T-cell (primary cell): ENCODE results near the gene SLC2A9. TPM values are rescaled to one million over a fixed set of nuclear protein-coding genes. Genes with fewer than 3 reads are reported as not detected.

ENCODE experiments used
- ATAC-seq, 4 experiments: fragments of 200-7000 bp in 3 of 4; fragments of 150-1000 bp in 1 of 4; cut with Tn5 transposase; replicated peaks in 1 of 4; 1 replicate in 3 of 4; 2 replicates in 1 of 4; pipeline ENCODE4 v1.10.0; 2021; ENCODE audit warnings: moderate library complexity in 3 of 4, mild to moderate bottlenecking in 2 of 4, moderate number of reproducible peaks in 1 of 4
- CTCF ChIA-PET, 2 donors: fragments of 300-600 bp; sonication (Branson Sonifier 250); formaldehyde crosslinking; loops; one replicate each; lab custom pipeline; 2022; ENCODE audit warnings: antibody characterized with exemption in 2 of 2; lab: Charles Lee
- POLR2A ChIA-PET, 2 donors: fragments of 300-600 bp; sonication (Branson Sonifier 250); formaldehyde crosslinking; loops; one replicate each; lab custom pipeline; 2022; ENCODE audit warnings: antibody characterized with exemption in 2 of 2; lab: Charles Lee
- DNase-seq, 35 experiments: peaks; one replicate each; pipeline versions ENCODE4 v3.0.0 to v3.0.0-alpha.2; 2013 to 2023
- H3K27ac ChIP-seq: one replicate; pipeline ENCODE4 v1.5.1; 2013; ENCODE audit warnings: low read length
- H3K27me3 ChIP-seq, 2 experiments: replicated peaks in 1 of 2; 1 replicate in 1 of 2; 2 replicates in 1 of 2; pipeline versions ENCODE4 v1.6.1 to v1.7.0; 2013; ENCODE audit warnings: low read length in 1 of 2, mixed read lengths in 1 of 2; ENCODE audit not compliant: control insufficient read depth in 2 of 2, insufficient read depth in 2 of 2; ENCODE audit errors: extremely low read depth in 1 of 2
- H3K36me3 ChIP-seq, 2 donors: 1 replicate in 1 of 2; 2 replicates in 1 of 2; pipeline versions ENCODE4 v1.6.1 to v1.7.0; 2013; ENCODE audit warnings: low read length in 1 of 2; ENCODE audit not compliant: control insufficient read depth in 2 of 2, insufficient read depth in 1 of 2; ENCODE audit errors: extremely low read depth in 1 of 2
- H3K4me1 ChIP-seq, 2 experiments: 1 replicate in 1 of 2; 2 replicates in 1 of 2; pipeline versions ENCODE4 v1.6.1 to v1.7.0; 2013; ENCODE audit warnings: low read length in 2 of 2, mixed read lengths in 1 of 2; ENCODE audit not compliant: insufficient read depth in 2 of 2, control insufficient read depth in 1 of 2; ENCODE audit errors: extremely low read depth in 1 of 2
- H3K4me3 ChIP-seq, 2 donors: 1 replicate in 1 of 2; 2 replicates in 1 of 2; pipeline versions ENCODE4 v1.5.1 to v1.7.0; 2013; ENCODE audit warnings: mild to moderate bottlenecking in 2 of 2, low read length in 1 of 2, moderate library complexity in 1 of 2; ENCODE audit not compliant: control insufficient read depth in 1 of 2; ENCODE audit errors: extremely low read depth in 1 of 2
- H3K9me3 ChIP-seq: 2 replicates; pipeline ENCODE4 v1.7.0; 2013
- H3K27ac Mint-ChIP-seq, 2 donors: one replicate each; pipeline ENCODE4 v1.8.0; 2020 to 2021; ENCODE audit warnings: mild to moderate bottlenecking in 2 of 2, mixed read lengths in 2 of 2
- H3K27me3 Mint-ChIP-seq, 2 donors: one replicate each; pipeline ENCODE4 v1.8.0; 2021 to 2022; ENCODE audit warnings: mixed read lengths in 2 of 2
- H3K36me3 Mint-ChIP-seq: one replicate; pipeline ENCODE4 v1.8.0; 2021; ENCODE audit warnings: mixed read lengths
- H3K4me1 Mint-ChIP-seq, 3 donors: one replicate each; pipeline ENCODE4 v1.8.0; 2020 to 2022; ENCODE audit warnings: mixed read lengths in 3 of 3, mild to moderate bottlenecking in 1 of 3
- H3K4me3 Mint-ChIP-seq, 3 donors: one replicate each; pipeline ENCODE4 v1.8.0; 2020 to 2022; ENCODE audit warnings: mild to moderate bottlenecking in 3 of 3, mixed read lengths in 3 of 3, moderate library complexity in 3 of 3
- H3K9me3 Mint-ChIP-seq, 3 donors: one replicate each; pipeline ENCODE4 v1.8.0; 2020 to 2022; ENCODE audit warnings: mixed read lengths in 3 of 3
- WGBS: methylation state at CpG from one replicate; pipeline ENCODE4 v1.1.5; 2013; ENCODE audit warnings: missing lambda C conversion rate; ENCODE audit not compliant: insufficient coverage; 5-methylcytosine and 5-hydroxymethylcytosine counted together
- total RNA-seq, 35 experiments: library from RNA in 6 of 35; stranded (reverse) in 6 of 35; fragments of 120-200 nt in 1 of 35; gene quantifications; one replicate each; pipeline versions ENCODE4 v1.2.1 to v1.2.4 and lab custom pipeline; 2013 to 2026

Gene SLC2A9
- total RNA-seq, 5 donors from 2014 or later (not counting 1 experiment from before 2014, with no cell fraction given), result 3.0 to 5.2 (median 4.4) TPM

DNA sequence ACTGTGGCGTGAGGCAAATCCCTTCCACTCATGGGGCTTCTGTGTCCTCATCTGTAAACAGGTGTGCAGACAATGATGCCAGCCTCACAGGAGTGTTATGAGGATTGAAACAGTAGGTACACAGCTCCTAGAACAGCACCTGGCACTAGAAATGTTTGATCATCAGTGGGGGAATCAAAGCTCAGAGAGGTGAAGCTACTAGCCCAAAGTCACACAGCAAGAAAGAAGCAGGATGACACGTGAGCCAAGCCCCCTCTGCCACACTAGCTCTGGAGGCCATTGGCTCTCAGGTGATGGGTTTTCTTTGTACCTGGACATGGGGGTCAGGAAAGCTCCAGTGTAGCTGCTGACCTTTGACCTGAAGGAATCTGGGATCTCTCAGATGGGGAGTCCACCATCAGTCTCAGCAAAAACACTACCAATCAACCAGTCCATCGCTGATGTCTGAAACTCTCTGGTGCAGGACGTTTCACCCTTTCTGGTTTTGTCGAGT is 13.4 kb upstream of the SLC2A9 start:
- H3K27me3 Mint-ChIP-seq, result peaks cover 0 to 9% of the 10 kb centered on the region in 2 donors
- CTCF ChIA-PET, result no interaction called here
- 70% methylated on average over 3 of the region's 5 CpGs for WGBS

DNA sequence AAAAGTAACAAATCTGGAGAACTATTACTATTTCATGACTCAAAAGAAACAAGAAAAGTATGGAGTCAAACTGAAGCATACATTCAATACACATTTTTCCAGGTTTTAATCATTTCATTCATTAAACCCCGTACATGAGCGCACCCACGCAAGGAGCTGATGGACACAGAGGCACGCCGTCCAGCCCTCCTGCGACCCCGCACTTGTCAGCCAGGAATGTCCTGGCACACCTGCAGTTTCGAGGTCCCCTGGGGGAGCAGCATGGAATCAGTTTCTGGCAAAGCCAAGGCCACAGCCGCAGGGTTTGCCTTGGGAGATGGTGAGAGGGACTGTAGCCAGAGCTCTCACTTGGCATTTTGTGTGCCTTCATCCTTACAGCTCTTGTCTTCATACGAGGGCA is 12.8 kb upstream of the SLC2A9 start:
- H3K36me3 Mint-ChIP-seq, result peaks cover 12% of the 10 kb centered on the region
- H3K9me3 ChIP-seq, result no peaks in the 10 kb centered on the region
- peaks cover 2 to 11% (median 8%) of the 10 kb centered on the region in 3 donors for H3K4me1 Mint-ChIP-seq
- no peak for ATAC-seq
- H3K27me3 ChIP-seq, result peaks cover 0 to 13% of the 10 kb centered on the region in 2 experiments
- H3K4me3 Mint-ChIP-seq, result no peak overlapping the region
- H3K27me3 Mint-ChIP-seq, result peaks cover 0 to 9% of the 10 kb centered on the region in 2 donors
- no peaks in the 10 kb centered on the region for H3K4me1 ChIP-seq
- 92% methylated on average over 10 of the region's 10 CpGs for WGBS
- no peak overlapping the region for H3K27ac ChIP-seq
- H3K4me3 ChIP-seq, result no peak overlapping the region
- H3K36me3 ChIP-seq, result no peaks in the 10 kb centered on the region
- ChIA-PET CTCF (no interaction called here), POLR2A (no interaction called here)
- H3K9me3 Mint-ChIP-seq, result no peaks in the 10 kb centered on the region
- no peak for DNase-seq
- H3K27ac Mint-ChIP-seq, result no peak overlapping the region

More for the DNA sequence above, 13.4 kb upstream of the SLC2A9 start:
- Histone ChIP-seq H3K9me3 (no peaks in the 10 kb centered on the region), H3K4me1 (no peaks in the 10 kb centered on the region), H3K36me3 (no peaks in the 10 kb centered on the region), H3K4me3 (no peak overlapping the region), H3K27ac (no peak overlapping the region), H3K27me3 (peaks cover 0 to 12% of the 10 kb centered on the region in 2 experiments)
- H3K27ac Mint-ChIP-seq, result no peak overlapping the region
- peaks cover 17% of the 10 kb centered on the region for H3K36me3 Mint-ChIP-seq
- DNase-seq (no peak), ATAC-seq (no peak)
- H3K4me3 Mint-ChIP-seq, result no peak overlapping the region
- POLR2A ChIA-PET, result no interaction called here
- H3K9me3 Mint-ChIP-seq, result no peaks in the 10 kb centered on the region
- peaks cover 2 to 11% (median 8%) of the 10 kb centered on the region in 3 donors for H3K4me1 Mint-ChIP-seq

DNA sequence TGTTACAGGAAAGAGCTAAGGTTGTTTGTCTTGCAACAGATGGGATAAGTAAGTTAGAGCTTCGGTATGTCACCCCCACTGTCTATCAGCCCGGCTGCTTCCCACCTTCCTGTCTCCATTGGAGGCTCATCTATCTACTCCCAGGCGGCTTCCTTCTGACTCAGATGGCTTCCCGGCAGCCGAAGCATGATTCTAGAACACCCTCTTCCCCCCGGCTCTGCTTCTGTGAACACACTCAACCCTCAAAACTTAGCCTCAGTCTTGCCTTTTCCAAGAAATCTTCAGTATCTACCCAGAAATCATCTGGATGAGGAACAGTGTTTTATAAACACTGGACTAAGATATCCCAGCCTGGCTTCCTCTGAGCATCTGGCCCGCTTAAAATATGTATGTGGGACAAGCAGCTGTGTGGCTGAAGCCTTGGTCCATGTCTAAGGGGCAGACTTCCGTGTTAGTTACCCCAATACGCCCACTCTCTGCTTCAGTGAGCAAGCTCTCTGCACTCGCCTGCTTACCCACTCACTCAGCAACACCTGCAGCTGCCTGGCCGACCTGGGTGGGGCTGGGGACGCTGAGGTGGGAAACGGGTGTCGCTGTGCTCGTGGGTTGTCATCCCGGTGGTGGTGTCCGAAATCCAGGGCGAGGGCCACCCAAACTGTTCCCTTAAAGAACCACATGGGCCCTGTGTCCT is 12.0 kb upstream of the SLC2A9 start:
- no peak overlapping the region for H3K4me3 ChIP-seq
- H3K4me3 Mint-ChIP-seq, result no peak overlapping the region
- WGBS, result 63% methylated on average over 16 of the region's 18 CpGs
- CTCF ChIA-PET, result no interaction called here
- H3K27ac Mint-ChIP-seq, result no peak overlapping the region
- peaks cover 9% of the 10 kb centered on the region for H3K36me3 Mint-ChIP-seq
- DNase-seq (no peak), ATAC-seq (no peak)
- H3K27ac ChIP-seq, result no peak overlapping the region
- no peaks in the 10 kb centered on the region for H3K4me1 ChIP-seq
- POLR2A ChIA-PET, result no interaction called here
- H3K9me3 ChIP-seq, result no peaks in the 10 kb centered on the region
- no peaks in the 10 kb centered on the region for H3K36me3 ChIP-seq
- H3K27me3 Mint-ChIP-seq, result peaks cover 0 to 12% of the 10 kb centered on the region in 2 donors
- H3K27me3 ChIP-seq, result peaks cover 0 to 20% of the 10 kb centered on the region in 2 experiments
- H3K4me1 Mint-ChIP-seq, result peaks cover 2 to 11% (median 8%) of the 10 kb centered on the region in 3 donors
- H3K9me3 Mint-ChIP-seq, result no peaks in the 10 kb centered on the region

DNA sequence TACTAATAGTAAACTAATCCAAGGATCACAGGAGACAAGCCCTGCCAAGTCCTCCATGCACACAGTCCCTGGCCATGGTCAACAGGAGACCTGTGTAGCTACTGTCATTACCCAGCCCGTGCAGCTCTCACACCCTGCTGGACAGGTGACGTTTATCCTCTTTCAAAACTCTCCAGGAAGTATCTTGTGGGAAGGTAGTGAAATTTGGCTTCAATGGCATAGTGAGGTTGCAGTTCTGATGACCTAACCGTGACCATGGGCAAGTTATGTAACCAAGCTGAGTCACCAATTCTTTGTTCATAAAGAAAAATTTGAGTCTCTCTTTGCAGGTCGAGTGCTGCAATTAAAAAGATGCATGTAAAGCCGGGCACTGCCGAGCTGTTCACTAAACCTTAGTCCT is 11.3 kb upstream of the SLC2A9 start:
- no peak for DNase-seq
- Mint-ChIP-seq H3K27ac (no peak overlapping the region), H3K9me3 (no peaks in the 10 kb centered on the region), H3K4me3 (no peak overlapping the region), H3K4me1 (peaks cover 2 to 11% (median 8%) of the 10 kb centered on the region in 3 donors), H3K27me3 (peaks cover 0 to 16% of the 10 kb centered on the region in 2 donors), H3K36me3 (peaks cover 9% of the 10 kb centered on the region)
- Histone ChIP-seq H3K27ac (no peak overlapping the region), H3K9me3 (no peaks in the 10 kb centered on the region), H3K4me1 (no peaks in the 10 kb centered on the region), H3K4me3 (no peak overlapping the region), H3K36me3 (no peaks in the 10 kb centered on the region), H3K27me3 (peaks cover 0 to 23% of the 10 kb centered on the region in 2 experiments)
- ChIA-PET CTCF (no interaction called here), POLR2A (no interaction called here)
- ATAC-seq, result no peak
- 63% methylated on average over 4 of the region's 6 CpGs for WGBS

DNA sequence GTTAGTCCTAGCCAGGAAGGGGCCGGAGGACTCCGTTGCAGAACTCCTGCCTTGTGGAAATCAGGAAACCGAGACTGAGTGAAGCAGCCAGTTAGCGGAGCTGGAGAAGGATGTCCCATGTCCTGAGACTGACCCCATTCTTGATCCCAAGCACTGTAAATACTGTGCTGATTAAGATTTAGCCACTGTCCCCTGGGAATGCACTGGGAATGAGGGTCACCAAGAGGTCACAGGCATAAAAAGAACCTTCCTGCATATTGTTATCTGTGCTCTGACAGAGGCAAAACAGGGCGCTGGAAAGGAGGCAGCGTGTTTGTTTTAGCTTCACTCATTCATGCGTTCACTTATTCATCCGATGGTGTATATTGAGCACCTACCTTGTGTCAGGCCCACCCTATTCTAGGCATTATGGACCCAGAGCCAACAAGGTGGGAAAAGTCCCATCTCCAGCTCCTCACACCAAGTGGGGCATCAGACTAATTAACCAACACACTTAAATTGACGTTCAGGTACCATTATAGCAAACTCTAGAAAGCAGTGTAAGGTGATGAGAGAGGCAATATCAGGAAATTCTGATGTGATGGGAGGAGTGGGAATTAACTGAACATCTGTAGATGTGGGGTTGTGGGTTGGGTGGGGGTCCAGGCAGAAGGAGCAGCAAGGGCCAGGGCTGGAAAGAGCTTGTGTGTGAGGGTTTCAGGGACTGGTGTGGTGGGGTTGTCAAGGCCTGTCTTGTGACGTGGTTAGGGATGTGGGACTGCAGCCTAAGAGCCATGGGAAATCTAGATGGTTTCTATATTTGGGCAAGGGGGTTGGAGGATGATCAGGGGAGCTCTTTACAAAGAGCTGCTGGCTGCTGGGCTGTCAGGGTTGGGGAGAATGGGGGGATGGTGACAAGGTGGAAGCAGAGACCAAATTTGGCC is 10.6 kb upstream of the SLC2A9 start:
- no peaks in the 10 kb centered on the region for H3K9me3 Mint-ChIP-seq
- H3K36me3 Mint-ChIP-seq, result peaks cover 9% of the 10 kb centered on the region
- Histone ChIP-seq H3K9me3 (no peaks in the 10 kb centered on the region), H3K27me3 (peaks cover 0 to 23% of the 10 kb centered on the region in 2 experiments), H3K36me3 (no peaks in the 10 kb centered on the region), H3K4me1 (no peaks in the 10 kb centered on the region), H3K27ac (no peak overlapping the region), H3K4me3 (no peak overlapping the region)
- ATAC-seq, result no peak
- DNase-seq, result no peak
- ChIA-PET CTCF (no interaction called here), POLR2A (interaction anchor here in 1 of 2 donors (0.5 kb wide), 1 partner anchor 188 kb away, joined by 10 read pairs; no protein-coding TSS in a partner anchor)
- peaks cover 0 to 16% of the 10 kb centered on the region in 2 donors for H3K27me3 Mint-ChIP-seq
- no peak overlapping the region for H3K27ac Mint-ChIP-seq
- 93% methylated on average over 7 of the region's 10 CpGs for WGBS
- no peak overlapping the region for H3K4me3 Mint-ChIP-seq
- peaks cover 2 to 11% (median 8%) of the 10 kb centered on the region in 3 donors for H3K4me1 Mint-ChIP-seq

DNA sequence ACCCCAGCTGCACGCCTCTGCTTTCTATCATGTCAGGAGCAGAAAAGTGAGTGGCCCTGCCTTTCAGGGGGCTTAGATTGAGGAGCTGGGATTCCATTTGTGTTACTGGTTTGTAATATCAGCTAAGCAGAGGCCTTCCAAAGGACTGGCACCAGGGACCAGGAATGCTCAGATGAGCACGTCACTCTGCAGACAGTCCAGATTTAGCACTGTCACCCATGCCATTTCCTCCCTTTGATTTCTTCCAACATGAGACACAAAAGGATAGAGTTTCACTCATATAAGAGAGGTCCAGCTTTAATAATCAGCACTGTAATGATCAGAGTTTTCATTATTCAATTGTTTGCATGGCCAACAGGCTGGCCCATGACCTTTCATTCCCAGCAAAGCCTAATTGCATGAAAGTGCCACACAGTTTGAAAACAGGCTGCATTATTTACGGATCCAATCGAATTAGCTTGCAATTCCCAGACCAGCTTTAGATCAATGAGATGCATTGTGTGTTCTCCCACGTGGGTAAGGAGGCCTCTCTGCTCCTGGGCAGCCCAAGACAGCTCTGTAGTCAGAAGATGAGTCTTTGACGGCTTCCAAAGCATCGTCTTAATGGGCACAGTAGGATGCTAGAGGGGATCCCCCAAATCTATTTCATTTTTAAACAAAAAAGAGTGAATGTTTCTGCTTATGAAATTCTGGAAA is 9.8 kb upstream of the SLC2A9 start:
- ATAC-seq (no peak), DNase-seq (no peak)
- peaks cover 4% of the 10 kb centered on the region for H3K36me3 Mint-ChIP-seq
- H3K27me3 Mint-ChIP-seq, result peaks cover 0 to 16% of the 10 kb centered on the region in 2 donors
- Histone ChIP-seq H3K4me3 (no peak overlapping the region), H3K4me1 (no peaks in the 10 kb centered on the region), H3K27me3 (peaks cover 0 to 23% of the 10 kb centered on the region in 2 experiments), H3K27ac (no peak overlapping the region), H3K36me3 (no peaks in the 10 kb centered on the region), H3K9me3 (no peaks in the 10 kb centered on the region)
- no peak overlapping the region for H3K27ac Mint-ChIP-seq
- no peak overlapping the region for H3K4me3 Mint-ChIP-seq
- ChIA-PET POLR2A (interaction anchor here in 1 of 2 donors (0.5 kb wide), 1 partner anchor 9 kb away, joined by 5 read pairs; no protein-coding TSS in a partner anchor), CTCF (no interaction called here)
- peaks cover 2 to 11% (median 8%) of the 10 kb centered on the region in 3 donors for H3K4me1 Mint-ChIP-seq
- H3K9me3 Mint-ChIP-seq, result no peaks in the 10 kb centered on the region
- 67% methylated on average over 3 of the region's 7 CpGs for WGBS
